ENCODE measurements around the gene STX7.

- no peak for TF ChIP-seq CTCF (IDR thresholded peaks at IDR 0.05)
- no peak for TF ChIP-seq EP300 (IDR thresholded peaks at IDR 0.05)
- TF ChIP-seq POLR2A (IDR thresholded peaks at IDR 0.05): no peak
These were observed 53.3 kb downstream of the STX7 start for GRCh38 chr6:132459605-132459952.
